H1 (cell line): ENCODE measurements around the gene MRPL55.

Source experiments
- BRCA1 ChIP-seq: IDR thresholded peaks from 2 replicates; pipeline ENCODE4 v1.6.1; 2012; ENCODE audit warnings: low read depth, low read length, improper control_type of control experiment
- CHD2 ChIP-seq: IDR thresholded peaks from 2 replicates; pipeline ENCODE4 v1.6.1; 2012; ENCODE audit warnings: low read length, improper control_type of control experiment
- CTCF ChIP-seq, 3 experiments: IDR thresholded peaks; 1 replicate in 2 of 3; 2 replicates in 1 of 3; pipeline versions ENCODE4 v1.5.1 to v1.6.1; 2011; ENCODE audit warnings: low read length in 3 of 3, mild to moderate bottlenecking in 3 of 3, inconsistent platforms in 2 of 3, low read depth in 1 of 3, moderate library complexity in 1 of 3; ENCODE audit not compliant: insufficient read depth in 1 of 3; ENCODE audit errors: control extremely low read depth in 1 of 3
- EGR1 ChIP-seq: IDR thresholded peaks from 2 replicates; pipeline ENCODE4 v1.6.1; 2011; ENCODE audit warnings: low read depth, low read length, borderline replicate concordance
- EZH2 ChIP-seq: fragments of 200-600 bp; sonication (generic); IDR thresholded peaks from 2 replicates; pipeline ENCODE4 v1.7.1; 2012; ENCODE audit warnings: low read depth, mild to moderate bottlenecking, moderate library complexity, low read length, inconsistent platforms; ENCODE audit not compliant: severe bottlenecking
- JUN ChIP-seq: IDR thresholded peaks from 2 replicates; pipeline ENCODE4 v1.6.1; 2011; ENCODE audit warnings: low read depth, mild to moderate bottlenecking, improper control_type of control experiment, low read length
- POLR2A ChIP-seq, 2 experiments: IDR thresholded peaks; 1 replicate in 1 of 2; 2 replicates in 1 of 2; pipeline ENCODE4 v1.6.1; 2011; ENCODE audit warnings: low read depth in 2 of 2, low read length in 2 of 2, mild to moderate bottlenecking in 2 of 2; ENCODE audit errors: control extremely low read depth in 1 of 2
- RFX5 ChIP-seq: IDR thresholded peaks from 2 replicates; pipeline ENCODE4 v1.6.1; 2011; ENCODE audit warnings: low read depth, low read length, improper control_type of control experiment, borderline replicate concordance
- SP1 ChIP-seq: IDR thresholded peaks from 2 replicates; pipeline ENCODE4 v1.6.1; 2011; ENCODE audit warnings: low read depth, low read length

GRCh38 chr1:228104526-228105269 is 4.4 kb downstream of the MRPL55 start:
- TF ChIP-seq SP1 (no peak), BRCA1 (no peak), CTCF (IDR thresholded peaks at IDR 0.05; ENCODE audit: control extremely low read depth in 1 of 3, insufficient read depth in 1 of 3, low read depth in 1 of 3, low read length in 3 of 3) (no peak), CHD2 (no peak), EGR1 (no peak), EZH2 (no peak), JUN (no peak), RFX5 (no peak), POLR2A (IDR thresholded peaks at IDR 0.05; ENCODE audit: control extremely low read depth in 1 of 2, low read depth in 2 of 2, low read length in 2 of 2) (0 out of 3 replicates have a peak, but pooled peaks of 1 of the 2 experiments have one; percentile 8)
